Neural crest cell (in vitro differentiated cells): ENCODE data around the gene CLCA4. TPM values are rescaled to one million over a fixed set of nuclear protein-coding genes. Genes with fewer than 3 reads are reported as not detected.

Experiments used
- DNase-seq: peaks from one replicate; pipeline ENCODE4 v3.0.0; 2021; ENCODE audit warnings: low read depth, mixed read lengths, low spot score
- H3K27ac Mint-ChIP-seq: one replicate; pipeline ENCODE4 v1.8.0; 2021; ENCODE audit warnings: mild to moderate bottlenecking, mixed read lengths; ENCODE audit not compliant: unreplicated experiment
- H3K27me3 Mint-ChIP-seq: 2 replicates; pipeline ENCODE4 v1.8.0; 2021; ENCODE audit warnings: low read depth, mild to moderate bottlenecking, mixed read lengths
- H3K36me3 Mint-ChIP-seq: 2 replicates; pipeline ENCODE4 v1.8.0; 2021; ENCODE audit warnings: low read depth, mild to moderate bottlenecking, mixed read lengths
- H3K4me1 Mint-ChIP-seq: 2 replicates; pipeline ENCODE4 v1.8.0; 2021; ENCODE audit warnings: mixed read lengths
- H3K4me3 Mint-ChIP-seq: one replicate; pipeline ENCODE4 v1.8.0; 2021; ENCODE audit warnings: mild to moderate bottlenecking, mixed read lengths
- H3K9me3 Mint-ChIP-seq: 2 replicates; pipeline ENCODE4 v1.8.0; 2021; ENCODE audit warnings: mixed read lengths
- CTCF ChIP-seq: fragments of 200-600 bp; sonication (generic); conservative IDR thresholded peaks from 2 replicates; pipeline ENCODE4 v1.5.0; 2021; ENCODE audit warnings: antibody characterized with exemption, mild to moderate bottlenecking
- total RNA-seq: library from RNA; stranded (reverse); gene quantifications from 2 replicates; pipeline ENCODE4 v1.2.1, GENCODE V29; 2021

The CLCA4 gene
- total RNA-seq, 1 donor from 2014 or later: not detected

GRCh38 chr1:86548839-86549238 is 2.0 kb downstream of the CLCA4 start:
- H3K4me3 Mint-ChIP-seq: no peak overlapping the region
- no peaks in the 10 kb centered on the region for H3K27me3 Mint-ChIP-seq
- H3K27ac Mint-ChIP-seq: no peak overlapping the region
- H3K9me3 Mint-ChIP-seq: peaks cover 8% of the 10 kb centered on the region
- no peak for TF ChIP-seq CTCF
- DNase-seq: no peak
- H3K36me3 Mint-ChIP-seq: no peaks in the 10 kb centered on the region
- H3K4me1 Mint-ChIP-seq: peaks cover 15% of the 10 kb centered on the region

- no peak overlapping the region for H3K4me3 Mint-ChIP-seq
- no peak for DNase-seq
- H3K36me3 Mint-ChIP-seq: no peaks in the 10 kb centered on the region
- no peak overlapping the region for H3K27ac Mint-ChIP-seq
- H3K27me3 Mint-ChIP-seq: peaks cover 3% of the 10 kb centered on the region
- peaks cover 10% of the 10 kb centered on the region for H3K9me3 Mint-ChIP-seq
- TF ChIP-seq CTCF: no peak
- peaks cover 15% of the 10 kb centered on the region for H3K4me1 Mint-ChIP-seq
Measured at GRCh38 chr1:86551305-86551704, 4.4 kb downstream of the CLCA4 start.

- Mint-ChIP-seq H3K4me3 (no peak overlapping the region), H3K9me3 (peaks cover 10% of the 10 kb centered on the region), H3K4me1 (peaks cover 8% of the 10 kb centered on the region), H3K36me3 (no peaks in the 10 kb centered on the region), H3K27me3 (peaks cover 5% of the 10 kb centered on the region), H3K27ac (no peak overlapping the region)
- TF ChIP-seq CTCF: no peak
- no peak for DNase-seq
Measured at GRCh38 chr1:86552376-86552775, 5.5 kb downstream of the CLCA4 start.

GRCh38 chr1:86557739-86558138 is 10.9 kb downstream of the CLCA4 start:
- no peak for DNase-seq
- Mint-ChIP-seq H3K4me3 (no peak overlapping the region), H3K9me3 (peaks cover 12% of the 10 kb centered on the region), H3K4me1 (no peaks in the 10 kb centered on the region), H3K27me3 (peaks cover 8% of the 10 kb centered on the region), H3K27ac (no peak overlapping the region), H3K36me3 (peaks cover 2% of the 10 kb centered on the region)
- TF ChIP-seq CTCF: no peak

- Mint-ChIP-seq H3K9me3 (peaks cover 2% of the 10 kb centered on the region), H3K4me1 (no peaks in the 10 kb centered on the region), H3K27me3 (peaks cover 3% of the 10 kb centered on the region), H3K36me3 (peaks cover 2% of the 10 kb centered on the region), H3K4me3 (no peak overlapping the region), H3K27ac (no peak overlapping the region)
- no peak for DNase-seq
- no peak for TF ChIP-seq CTCF
Measured at GRCh38 chr1:86563849-86564248, 17.0 kb downstream of the CLCA4 start.

- H3K27ac Mint-ChIP-seq: no peak overlapping the region
- H3K27me3 Mint-ChIP-seq: no peaks in the 10 kb centered on the region
- no peak overlapping the region for H3K4me3 Mint-ChIP-seq
- H3K9me3 Mint-ChIP-seq: no peaks in the 10 kb centered on the region
- H3K4me1 Mint-ChIP-seq: no peaks in the 10 kb centered on the region
- no peak for TF ChIP-seq CTCF
- no peak for DNase-seq
- H3K36me3 Mint-ChIP-seq: no peaks in the 10 kb centered on the region
Measured at GRCh38 chr1:86567341-86567740, 20.5 kb downstream of the CLCA4 start.
